ENCODE results near the gene SLC7A14.

DNA sequence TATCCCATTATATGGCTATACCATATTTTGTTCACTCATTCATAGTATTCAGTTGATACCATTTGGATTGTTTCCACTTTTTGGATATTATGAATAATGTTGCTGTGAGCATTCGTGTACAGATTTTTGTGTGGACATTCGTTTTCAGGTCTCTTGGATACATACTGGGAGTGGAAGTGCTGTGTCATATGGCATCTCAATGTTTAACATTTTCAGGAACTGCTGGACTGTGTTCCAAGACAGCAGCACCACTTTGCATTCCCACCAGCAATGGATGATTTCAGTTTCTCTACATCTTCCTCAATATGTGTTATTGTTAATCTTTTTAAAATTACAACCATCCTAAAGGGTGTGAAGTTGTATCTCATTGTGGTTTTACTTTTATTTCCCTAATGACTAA is 34.6 kb downstream of the SLC7A14 start:
- TF ChIP-seq, protein P1, sequence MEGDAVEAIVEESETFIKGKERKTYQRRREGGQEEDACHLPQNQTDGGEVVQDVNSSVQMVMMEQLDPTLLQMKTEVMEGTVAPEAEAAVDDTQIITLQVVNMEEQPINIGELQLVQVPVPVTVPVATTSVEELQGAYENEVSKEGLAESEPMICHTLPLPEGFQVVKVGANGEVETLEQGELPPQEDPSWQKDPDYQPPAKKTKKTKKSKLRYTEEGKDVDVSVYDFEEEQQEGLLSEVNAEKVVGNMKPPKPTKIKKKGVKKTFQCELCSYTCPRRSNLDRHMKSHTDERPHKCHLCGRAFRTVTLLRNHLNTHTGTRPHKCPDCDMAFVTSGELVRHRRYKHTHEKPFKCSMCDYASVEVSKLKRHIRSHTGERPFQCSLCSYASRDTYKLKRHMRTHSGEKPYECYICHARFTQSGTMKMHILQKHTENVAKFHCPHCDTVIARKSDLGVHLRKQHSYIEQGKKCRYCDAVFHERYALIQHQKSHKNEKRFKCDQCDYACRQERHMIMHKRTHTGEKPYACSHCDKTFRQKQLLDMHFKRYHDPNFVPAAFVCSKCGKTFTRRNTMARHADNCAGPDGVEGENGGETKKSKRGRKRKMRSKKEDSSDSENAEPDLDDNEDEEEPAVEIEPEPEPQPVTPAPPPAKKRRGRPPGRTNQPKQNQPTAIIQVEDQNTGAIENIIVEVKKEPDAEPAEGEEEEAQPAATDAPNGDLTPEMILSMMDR (IDR thresholded peaks at IDR 0.05): no peak
- no peak for TF ChIP-seq POLR2A (IDR thresholded peaks at IDR 0.05)
